Activated naive CD8-positive, alpha-beta T cell (primary cell): ENCODE data around the gene CAPN11.
"Not testable (repeated sequence)": the region's sequence is repeated elsewhere in the genome, so short reads cannot be mapped to it uniquely, and the experiment has no call there.

Experiments used
- H3K27ac Mint-ChIP-seq: one replicate; pipeline ENCODE4 v1.8.0; 2021; ENCODE audit warnings: mixed read lengths
- H3K27me3 Mint-ChIP-seq: one replicate; pipeline ENCODE4 v1.8.0; 2021; ENCODE audit warnings: mixed read lengths
- H3K36me3 Mint-ChIP-seq: one replicate; pipeline ENCODE4 v1.8.0; 2021; ENCODE audit warnings: mixed read lengths
- H3K4me1 Mint-ChIP-seq: one replicate; pipeline ENCODE4 v1.8.0; 2021; ENCODE audit warnings: low read depth, mixed read lengths
- H3K4me3 Mint-ChIP-seq: one replicate; pipeline ENCODE4 v1.8.0; 2021; ENCODE audit warnings: mild to moderate bottlenecking, mixed read lengths
- H3K9me3 Mint-ChIP-seq: one replicate; pipeline ENCODE4 v1.8.0; 2021; ENCODE audit warnings: low read depth, mixed read lengths

Gene CAPN11

GRCh38 chr6:44194326-44194725 lies 35.7 kb downstream of the CAPN11 start:
- H3K36me3 Mint-ChIP-seq: no peaks in the 10 kb centered on the region
- H3K4me3 Mint-ChIP-seq: no peak overlapping the region
- H3K27ac Mint-ChIP-seq: no peak overlapping the region
- no peaks in the 10 kb centered on the region for H3K9me3 Mint-ChIP-seq
- H3K27me3 Mint-ChIP-seq: peaks cover 3% of the 10 kb centered on the region
- no peaks in the 10 kb centered on the region for H3K4me1 Mint-ChIP-seq

GRCh38 chr6:44196351-44196750 lies 37.7 kb downstream of the CAPN11 start:
- not testable (repeated sequence) for H3K4me3 Mint-ChIP-seq, H3K36me3 Mint-ChIP-seq, H3K9me3 Mint-ChIP-seq, H3K27me3 Mint-ChIP-seq, H3K4me1 Mint-ChIP-seq, H3K27ac Mint-ChIP-seq

- Mint-ChIP-seq H3K27ac (no peak overlapping the region), H3K9me3 (no peaks in the 10 kb centered on the region), H3K4me1 (no peaks in the 10 kb centered on the region), H3K4me3 (no peak overlapping the region), H3K27me3 (peaks cover 1% of the 10 kb centered on the region), H3K36me3 (no peaks in the 10 kb centered on the region)
These were observed 40.1 kb downstream of the CAPN11 start for GRCh38 chr6:44198684-44199083.

DNA sequence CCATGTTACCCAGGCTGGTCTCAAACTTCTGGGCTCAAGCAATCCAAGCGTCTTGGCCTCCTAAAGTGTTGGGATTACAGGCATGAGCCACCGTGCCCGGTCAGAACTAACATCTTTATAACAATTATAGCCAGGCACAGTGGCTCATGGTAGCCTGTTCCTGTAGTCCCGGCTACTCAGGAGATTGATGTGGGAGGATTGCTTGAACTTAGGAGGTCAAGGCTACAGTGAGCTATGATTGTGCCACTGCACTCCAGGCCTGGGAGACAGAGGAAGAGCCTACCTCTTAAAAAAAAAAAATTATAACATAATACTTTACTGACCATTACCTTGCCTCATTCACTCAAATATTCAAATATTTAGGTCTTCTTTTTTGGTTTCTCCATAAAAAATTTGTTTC lies 41.3 kb downstream of the CAPN11 start:
- no peaks in the 10 kb centered on the region for H3K9me3 Mint-ChIP-seq
- H3K27ac Mint-ChIP-seq: no peak overlapping the region
- no peak overlapping the region for H3K4me3 Mint-ChIP-seq
- no peaks in the 10 kb centered on the region for H3K36me3 Mint-ChIP-seq
- peaks cover 1% of the 10 kb centered on the region for H3K27me3 Mint-ChIP-seq
- no peaks in the 10 kb centered on the region for H3K4me1 Mint-ChIP-seq

DNA sequence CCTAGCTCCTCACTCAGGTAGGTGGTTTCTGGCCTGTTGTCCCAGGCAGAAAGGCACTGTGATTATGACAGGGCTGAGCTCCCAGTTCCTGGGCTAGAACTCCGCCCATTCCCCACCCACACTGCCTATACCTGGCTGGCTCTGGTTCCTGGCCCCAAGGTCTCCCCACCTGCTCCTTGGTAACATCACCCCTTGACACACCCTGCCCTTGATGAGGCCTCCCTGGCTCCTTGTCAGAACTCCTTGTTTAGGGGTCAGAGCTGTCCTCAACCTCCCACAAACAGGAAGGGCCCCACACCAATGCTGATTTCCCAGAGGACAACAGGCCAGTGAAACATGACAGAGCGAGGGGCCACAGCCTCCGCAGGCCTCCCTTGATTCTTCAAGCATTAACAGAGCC lies 42.6 kb downstream of the CAPN11 start:
- peaks cover 1% of the 10 kb centered on the region for H3K27me3 Mint-ChIP-seq
- H3K4me3 Mint-ChIP-seq: no peak overlapping the region
- H3K9me3 Mint-ChIP-seq: no peaks in the 10 kb centered on the region
- no peak overlapping the region for H3K27ac Mint-ChIP-seq
- H3K4me1 Mint-ChIP-seq: no peaks in the 10 kb centered on the region
- no peaks in the 10 kb centered on the region for H3K36me3 Mint-ChIP-seq

- Mint-ChIP-seq H3K27ac (no peak overlapping the region), H3K27me3 (peaks cover 1% of the 10 kb centered on the region), H3K4me1 (no peaks in the 10 kb centered on the region), H3K4me3 (no peak overlapping the region), H3K36me3 (no peaks in the 10 kb centered on the region), H3K9me3 (no peaks in the 10 kb centered on the region)
These were observed 43.2 kb downstream of the CAPN11 start for GRCh38 chr6:44201638-44202303.

DNA sequence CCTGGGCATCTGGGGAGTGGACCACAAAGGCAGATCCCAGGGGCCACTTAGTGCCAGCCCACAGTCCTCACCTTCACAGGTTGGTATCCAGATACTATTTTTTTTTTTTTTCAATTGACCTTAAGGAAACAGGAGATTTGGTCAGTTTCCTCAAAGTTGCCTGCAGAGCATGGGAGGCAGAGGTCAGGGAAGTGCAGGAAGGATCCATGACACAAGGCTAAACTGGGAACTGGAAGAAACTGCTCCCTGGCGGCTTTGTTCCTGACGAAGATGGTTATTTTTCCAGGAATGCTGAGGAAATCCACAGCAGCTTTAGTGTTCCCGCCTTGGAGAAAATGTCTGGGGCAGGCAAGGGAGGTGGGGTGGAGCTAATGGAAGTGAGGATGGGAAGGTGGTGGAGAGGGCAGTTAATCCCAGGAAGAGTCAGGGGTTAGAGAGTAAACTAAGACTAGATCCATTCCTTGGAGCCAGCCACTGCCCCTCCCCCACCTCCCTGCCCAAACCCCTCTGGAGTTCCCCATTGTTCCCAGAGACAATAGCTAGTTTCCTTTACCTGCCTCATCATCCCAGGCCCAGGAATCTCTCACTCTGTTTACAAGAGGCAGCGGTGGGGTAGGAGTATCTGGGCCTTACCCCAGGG lies 43.8 kb downstream of the CAPN11 start:
- H3K27ac Mint-ChIP-seq: no peak overlapping the region
- H3K4me3 Mint-ChIP-seq: no peak overlapping the region
- no peaks in the 10 kb centered on the region for H3K9me3 Mint-ChIP-seq
- H3K27me3 Mint-ChIP-seq: peaks cover 1% of the 10 kb centered on the region
- H3K4me1 Mint-ChIP-seq: no peaks in the 10 kb centered on the region
- no peaks in the 10 kb centered on the region for H3K36me3 Mint-ChIP-seq

DNA sequence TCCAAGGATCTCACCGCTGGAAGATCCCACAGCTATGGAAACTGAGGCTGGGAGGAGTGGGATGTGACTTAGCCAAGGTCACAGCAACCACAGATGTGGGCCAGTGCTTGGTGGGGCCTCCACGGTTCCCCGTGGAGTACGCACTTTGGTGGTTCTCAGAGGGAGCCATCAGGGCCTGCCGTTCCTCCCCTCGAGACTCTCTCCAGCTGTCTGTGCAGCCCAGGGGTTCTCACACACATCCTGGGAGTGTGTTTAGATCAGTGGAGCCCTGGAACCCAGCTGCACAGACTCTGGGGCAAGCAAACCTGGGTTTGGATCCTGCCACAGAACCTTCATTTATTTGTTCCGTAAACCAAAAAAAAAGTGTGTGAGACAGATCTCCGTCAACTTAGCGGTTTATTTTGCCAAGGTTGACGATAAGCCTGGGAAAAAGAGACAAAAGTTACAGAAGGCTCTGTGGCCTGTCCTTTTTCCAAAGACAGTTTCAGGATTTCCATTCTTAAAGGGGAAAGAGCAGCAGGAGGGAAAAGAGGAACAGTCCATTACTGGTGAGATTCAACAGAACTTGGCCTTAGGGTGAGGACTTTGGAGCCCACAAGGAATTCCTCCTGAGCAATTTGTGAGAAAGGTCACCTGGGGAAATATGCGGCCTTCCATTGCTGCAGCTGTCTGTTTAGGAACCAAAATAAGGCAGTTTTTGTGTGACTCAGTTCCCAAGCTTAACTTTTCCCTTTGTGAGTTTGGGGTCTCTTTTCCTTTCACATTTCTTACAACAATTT lies 44.5 kb downstream of the CAPN11 start:
- Mint-ChIP-seq H3K4me1 (no peaks in the 10 kb centered on the region), H3K27me3 (peaks cover 1% of the 10 kb centered on the region), H3K27ac (no peak overlapping the region), H3K9me3 (no peaks in the 10 kb centered on the region), H3K4me3 (no peak overlapping the region), H3K36me3 (no peaks in the 10 kb centered on the region)

- peaks cover 4% of the 10 kb centered on the region for H3K27me3 Mint-ChIP-seq
- H3K9me3 Mint-ChIP-seq: no peaks in the 10 kb centered on the region
These were observed 45.3 kb downstream of the CAPN11 start for GRCh38 chr6:44203955-44204354.

GRCh38 chr6:44207966-44208365 lies 49.3 kb downstream of the CAPN11 start:
- Mint-ChIP-seq H3K36me3 (no peaks in the 10 kb centered on the region), H3K4me3 (no peak overlapping the region), H3K27ac (no peak overlapping the region), H3K9me3 (no peaks in the 10 kb centered on the region), H3K4me1 (no peaks in the 10 kb centered on the region), H3K27me3 (peaks cover 3% of the 10 kb centered on the region)

More at GRCh38 chr6:44203955-44204354, 45.3 kb downstream of the CAPN11 start:
- H3K4me3 Mint-ChIP-seq: no peak overlapping the region
- no peaks in the 10 kb centered on the region for H3K36me3 Mint-ChIP-seq
- no peak overlapping the region for H3K27ac Mint-ChIP-seq
- H3K4me1 Mint-ChIP-seq: no peaks in the 10 kb centered on the region

DNA sequence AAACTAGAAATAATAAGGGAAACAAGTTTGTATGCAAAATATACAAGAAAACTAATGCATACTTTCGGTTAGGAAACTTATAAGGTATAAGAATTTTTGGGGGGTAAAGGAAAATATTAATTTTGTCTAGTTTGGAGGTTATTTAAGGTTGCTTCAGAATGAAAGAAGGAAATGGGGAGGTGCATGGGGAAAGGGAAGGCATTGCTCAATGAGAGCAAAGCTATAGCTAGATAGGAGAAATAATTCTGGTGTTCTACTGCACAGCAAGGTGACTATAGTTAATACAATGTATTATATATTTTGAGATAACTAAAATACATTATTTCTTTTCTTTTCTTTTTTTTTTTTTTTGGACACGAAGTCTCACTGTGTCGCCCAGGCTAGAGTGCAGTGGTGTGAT lies 52.7 kb downstream of the CAPN11 start:
- Mint-ChIP-seq H3K4me1 (no peaks in the 10 kb centered on the region), H3K27ac (no peak overlapping the region), H3K36me3 (no peaks in the 10 kb centered on the region), H3K27me3 (peaks cover 3% of the 10 kb centered on the region), H3K9me3 (no peaks in the 10 kb centered on the region), H3K4me3 (no peak overlapping the region)

DNA sequence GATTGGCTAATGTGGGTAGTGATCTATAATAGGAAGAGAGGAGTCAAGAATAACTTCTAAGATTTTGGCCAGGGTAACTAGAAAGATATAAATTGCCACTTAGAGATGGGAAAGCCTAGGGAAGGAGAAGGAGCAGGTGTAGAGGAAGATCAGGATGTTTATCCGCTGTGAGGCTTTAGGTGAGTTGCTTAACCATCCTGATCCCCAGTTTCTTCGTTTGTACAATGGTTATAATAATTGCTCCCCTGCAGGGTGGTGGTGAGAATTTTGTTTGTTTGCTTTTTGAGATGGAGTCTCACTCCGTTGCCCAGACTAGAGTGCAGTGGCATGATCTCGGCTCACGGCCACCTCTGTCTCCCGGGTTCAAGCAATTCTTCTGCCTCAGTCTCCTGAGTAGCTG lies 55.7 kb downstream of the CAPN11 start:
- no peaks in the 10 kb centered on the region for H3K36me3 Mint-ChIP-seq
- H3K9me3 Mint-ChIP-seq: no peaks in the 10 kb centered on the region
- H3K4me1 Mint-ChIP-seq: peaks cover 9% of the 10 kb centered on the region
- H3K27ac Mint-ChIP-seq: no peak overlapping the region
- no peak overlapping the region for H3K4me3 Mint-ChIP-seq
- H3K27me3 Mint-ChIP-seq: peaks cover 2% of the 10 kb centered on the region

DNA sequence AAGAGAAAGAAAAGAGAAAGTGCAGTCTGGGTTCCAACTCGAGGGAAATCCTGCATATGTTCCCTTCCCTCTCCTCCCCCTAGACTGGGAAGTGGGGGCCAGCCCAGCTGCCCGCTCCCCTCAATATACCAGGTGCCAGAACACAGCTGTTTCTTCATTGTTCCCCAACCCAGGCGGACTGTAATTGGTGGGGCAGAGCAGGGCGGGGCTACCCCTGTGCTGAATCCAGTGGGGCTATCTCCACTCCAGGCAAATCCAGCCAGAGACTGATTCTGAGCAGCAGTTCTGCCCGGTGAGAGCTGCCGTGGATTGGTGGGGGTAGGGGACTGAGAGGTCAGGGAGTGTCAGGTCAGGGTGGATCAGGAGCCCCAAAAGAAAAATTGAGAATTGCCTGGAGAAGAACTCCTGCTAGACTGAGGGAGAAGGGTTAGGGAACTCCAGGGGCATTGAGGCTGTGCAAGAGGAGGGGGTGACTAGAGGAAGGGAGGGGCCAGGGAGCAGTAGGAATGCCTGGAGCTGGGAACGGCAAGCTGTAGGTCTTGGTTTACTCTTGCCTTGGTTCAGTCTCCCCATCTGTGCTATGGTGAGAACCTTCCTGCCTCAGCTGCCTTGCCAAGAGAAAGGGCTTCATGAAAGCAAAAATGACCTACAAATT lies 58.2 kb downstream of the CAPN11 start, which contains the start of gene MYMX:
TSS of gene MYMX (plus strand) at position 250 of the 655 bp plus-strand sequence. CDS start 546 bp downstream, outside the sequence.
- peaks cover 17% of the 10 kb centered on the region for H3K4me1 Mint-ChIP-seq
- no peak within 1 kb of the TSS for H3K27ac Mint-ChIP-seq
- H3K36me3 Mint-ChIP-seq: no peaks in the 10 kb centered on the region
- peaks cover 2% of the 10 kb centered on the region for H3K27me3 Mint-ChIP-seq
- H3K4me3 Mint-ChIP-seq: no peak within 1 kb of the TSS
- no peaks in the 10 kb centered on the region for H3K9me3 Mint-ChIP-seq

GRCh38 chr6:44217332-44218143 lies 58.9 kb downstream of the CAPN11 start:
- no peak overlapping the region for H3K27ac Mint-ChIP-seq
- H3K4me1 Mint-ChIP-seq: peaks cover 18% of the 10 kb centered on the region
- H3K4me3 Mint-ChIP-seq: no peak overlapping the region
- no peaks in the 10 kb centered on the region for H3K36me3 Mint-ChIP-seq
- peaks cover 2% of the 10 kb centered on the region for H3K27me3 Mint-ChIP-seq
- no peaks in the 10 kb centered on the region for H3K9me3 Mint-ChIP-seq
